OCI-LY3 (cell line): ENCODE measurements around the gene PHTF2.

Source experiments
- H2AFZ ChIP-seq: fragments of 200-600, 300-600 bp; shearing (Covaris generic); 2 replicates; pipeline ENCODE4 v1.6.0; 2014; ENCODE audit warnings: antibody characterized with exemption, low read depth, low read length
- H3K27ac ChIP-seq: fragments of 200-600, 300-600 bp; sonication (generic); 2 replicates; pipeline ENCODE4 v1.5.1; 2014; ENCODE audit warnings: mild to moderate bottlenecking, low read length, moderate library complexity, mixed read lengths
- H3K27me3 ChIP-seq: fragments of 200-600, 300-600 bp; sonication (generic); 2 replicates; pipeline ENCODE4 v1.6.1; 2014; ENCODE audit warnings: low read depth, low read length, mixed read lengths
- H3K36me3 ChIP-seq: fragments of 200-600, 300-600 bp; sonication (generic); replicated peaks from 2 replicates; pipeline ENCODE3; 2014; ENCODE audit warnings: low read depth, low read length, mixed read lengths
- H3K4me1 ChIP-seq: fragments of 300-600, 200-600 bp; sonication (generic); 2 replicates; pipeline ENCODE4 v1.6.1; 2014; ENCODE audit warnings: low read length, mixed read lengths
- H3K4me2 ChIP-seq: fragments of 200-600, 300-600 bp; sonication (generic); 2 replicates; pipeline ENCODE4 v1.6.1; 2014; ENCODE audit warnings: low read length, mixed read lengths
- H3K4me3 ChIP-seq: fragments of 300-600, 200-600 bp; sonication (generic); 2 replicates; pipeline ENCODE4 v1.5.1; 2014; ENCODE audit warnings: antibody characterized with exemption, mild to moderate bottlenecking, low read length, moderate library complexity
- H3K79me2 ChIP-seq: fragments of 300-600, 200-600 bp; shearing (Covaris generic); 2 replicates; pipeline ENCODE4 v1.6.1; 2014; ENCODE audit warnings: mild to moderate bottlenecking, low read length, mixed read lengths
- H3K9ac ChIP-seq: fragments of 300-600, 200-600 bp; shearing (Covaris generic); 2 replicates; pipeline ENCODE4 v1.6.0; 2014; ENCODE audit warnings: mild to moderate bottlenecking, low read length, moderate library complexity
- H3K9me3 ChIP-seq: fragments of 200-600, 300-600 bp; shearing (Covaris generic); 2 replicates; pipeline ENCODE4 v1.6.1; 2014; ENCODE audit warnings: low read length, mixed read lengths; ENCODE audit not compliant: insufficient read depth
- H4K20me1 ChIP-seq: fragments of 200-600, 300-600 bp; sonication (generic); 2 replicates; pipeline ENCODE4 v1.6.1; 2016; ENCODE audit warnings: low read length, mixed read lengths; ENCODE audit not compliant: insufficient read depth
- CTCF ChIP-seq: fragments of 200-600, 300-600 bp; sonication (generic); IDR thresholded peaks from 2 replicates; pipeline ENCODE4 v1.5.1; 2014; ENCODE audit warnings: antibody characterized with exemption, low read length, low read depth
- EZH2phosphoT487 ChIP-seq: fragments of 200-600 bp; shearing (Covaris generic); IDR thresholded peaks from 2 replicates; pipeline ENCODE4 v1.6.1; 2018; ENCODE audit warnings: antibody characterized with exemption, mixed run types, low read depth

Gene PHTF2

GRCh38 chr7:77894574-77895091 lies 96.1 kb downstream of the PHTF2 start:
- no peaks in the 10 kb centered on the region for H3K27me3 ChIP-seq
- H3K4me1 ChIP-seq, result 0 out of 2 replicates have a peak, but pooled peaks cover 3% of the 10 kb centered on the region
- H3K4me3 ChIP-seq, result no peak overlapping the region
- no peak overlapping the region for H3K9ac ChIP-seq
- H2AFZ ChIP-seq, result no peak overlapping the region
- no peaks in the 10 kb centered on the region for H4K20me1 ChIP-seq
- no peaks in the 10 kb centered on the region for H3K36me3 ChIP-seq
- H3K79me2 ChIP-seq, result no peaks in the 10 kb centered on the region
- H3K4me2 ChIP-seq, result no peak overlapping the region
- no peak overlapping the region for H3K27ac ChIP-seq
- H3K9me3 ChIP-seq, result no peaks in the 10 kb centered on the region
- TF ChIP-seq CTCF, result no peak
- no peak for TF ChIP-seq EZH2phosphoT487

- Histone ChIP-seq H3K27me3 (no peaks in the 10 kb centered on the region), H3K4me1 (0 out of 2 replicates have a peak, but pooled peaks cover 3% of the 10 kb centered on the region), H3K36me3 (no peaks in the 10 kb centered on the region)
Observed at GRCh38 chr7:77895905-77896304, 97.3 kb downstream of the PHTF2 start.

GRCh38 chr7:77897004-77897547 lies 98.5 kb downstream of the PHTF2 start:
- no peak for TF ChIP-seq EZH2phosphoT487
- TF ChIP-seq CTCF, result no peak
- H3K9ac ChIP-seq, result no peak overlapping the region
- H3K79me2 ChIP-seq, result no peaks in the 10 kb centered on the region
- no peak overlapping the region for H3K4me2 ChIP-seq
- H3K27me3 ChIP-seq, result no peaks in the 10 kb centered on the region
- no peaks in the 10 kb centered on the region for H3K36me3 ChIP-seq
- 0 out of 2 replicates have a peak, but pooled peaks cover 3% of the 10 kb centered on the region for H3K4me1 ChIP-seq
- no peak overlapping the region for H3K4me3 ChIP-seq
- no peaks in the 10 kb centered on the region for H3K9me3 ChIP-seq
- no peaks in the 10 kb centered on the region for H4K20me1 ChIP-seq
- H3K27ac ChIP-seq, result no peak overlapping the region
- no peak overlapping the region for H2AFZ ChIP-seq

More at GRCh38 chr7:77895905-77896304, 97.3 kb downstream of the PHTF2 start:
- H3K79me2 ChIP-seq, result no peaks in the 10 kb centered on the region
- H4K20me1 ChIP-seq, result no peaks in the 10 kb centered on the region
- H3K27ac ChIP-seq, result no peak overlapping the region
- no peak overlapping the region for H3K4me3 ChIP-seq
- no peaks in the 10 kb centered on the region for H3K9me3 ChIP-seq
- TF ChIP-seq EZH2phosphoT487 (no peak), CTCF (no peak)
- H3K4me2 ChIP-seq, result no peak overlapping the region
- H2AFZ ChIP-seq, result no peak overlapping the region
- no peak overlapping the region for H3K9ac ChIP-seq

GRCh38 chr7:77899516-77899915 lies 100.9 kb downstream of the PHTF2 start:
- Histone ChIP-seq H3K4me2 (no peak overlapping the region), H2AFZ (no peak overlapping the region), H3K9ac (no peak overlapping the region), H3K9me3 (no peaks in the 10 kb centered on the region), H3K27me3 (no peaks in the 10 kb centered on the region), H4K20me1 (no peaks in the 10 kb centered on the region), H3K27ac (no peak overlapping the region), H3K36me3 (no peaks in the 10 kb centered on the region), H3K79me2 (no peaks in the 10 kb centered on the region), H3K4me1 (peaks cover 8% of the 10 kb centered on the region), H3K4me3 (no peak overlapping the region)
- TF ChIP-seq CTCF (no peak), EZH2phosphoT487 (no peak)
